Pancreas (tissue), 10 donors: ENCODE measurements around the gene BSPRY. TPM values are rescaled to one million over a fixed set of nuclear protein-coding genes. Genes with fewer than 3 reads are reported as not detected.

Experiments
- ATAC-seq, 4 donors: fragments of 200-7000 bp; cut with Tn5 transposase; one replicate each; pipeline versions ENCODE4 v1.8.0 to v1.9.1; 2020; ENCODE audit warnings: mild to moderate bottlenecking in 4 of 4, moderate library complexity in 4 of 4
- DNase-seq, 6 donors: peaks; one replicate each; pipeline ENCODE4 v3.0.0-alpha.2; 2020
- FAIRE-seq: peaks from 2 replicates; lab custom pipeline; 2012; peaks lifted over from hg19 to GRCh38; lab: Jason Lieb, UNC
- H3K27ac ChIP-seq, 4 donors: fragments of 200-600 bp; sonication (generic); 1 replicate in 3 of 4; 2 replicates in 1 of 4; pipeline versions ENCODE4 v1.5.0 to v1.8.0; 2020
- H3K27me3 ChIP-seq, 4 donors: fragments of 200-600 bp; one replicate each; pipeline ENCODE4 v1.8.0; 2021
- H3K36me3 ChIP-seq, 3 donors: fragments of 200-600 bp; sonication (generic) in 1 of 3; one replicate each; pipeline versions ENCODE4 v1.5.0 to v1.8.0; 2020 to 2021
- H3K4me1 ChIP-seq, 3 donors: fragments of 200-600 bp; one replicate each; pipeline ENCODE4 v1.8.0; 2021
- H3K4me3 ChIP-seq, 4 donors: fragments of 200-600 bp; sonication (generic) in 2 of 4; one replicate each; pipeline versions ENCODE4 v1.5.0 to v1.8.0; 2020 to 2021
- H3K9me3 ChIP-seq, 4 donors: fragments of 200-600 bp; one replicate each; pipeline ENCODE4 v1.8.0; 2021
- WGBS, 2 donors: extraction: QIAGEN DNeasy Blood & Tissue Kit; methylation state at CpG; one replicate each; pipeline ENCODE4 v1.1.7; 2013; 5-methylcytosine and 5-hydroxymethylcytosine counted together
- intact Hi-C, 3 donors: fragments of 100-400 bp; cut with DNase I; formaldehyde crosslinking; loops; one replicate each; pipeline versions ENCODE4 v1.11.1 to v1.14.2; 2022
- polyA plus RNA-seq, 2 donors: library from polyadenylated mRNA; stranded (reverse); fragments of 200-250 nt; gene quantifications; one replicate each; pipeline ENCODE4 v1.2.3, GENCODE V29; 2013
- total RNA-seq, 6 donors: library from RNA; stranded (reverse); fragmentation: NEBNext Ultra II Directional in 4 of 6; extraction: Animal tissue kit (Norgen Biotek cat#: 25700) in 4 of 6; gene quantifications; one replicate each; pipeline versions ENCODE4 v1.2.1 to v1.2.4, GENCODE V29; 2021 to 2023
- TF ChIP-seq, protein P1 (sequence below), 4 donors: fragments of 200-600 bp; sonication (generic) in 3 of 4; IDR thresholded peaks; one replicate each; pipeline versions ENCODE4 v1.5.0 to v1.8.0; 2021; ENCODE audit warnings: antibody characterized with exemption in 4 of 4
- donor health status: healthy with polysubstance abuse.
- donor health status: DM: no; HTN: no; CAD: no; lungs with moderate emphysema.
- donor health status: DM: no; HTN: no; CAD: no.
- donor health status: control.
- donor health status: control.
- donor health status: Bipolar disorder and iron deficiency.
- donor health status: DM: yes; HTN: yes; CAD: no.
- donor health status: DM: no; HTN: no; CAD: no.
- donor health status: DM: no; HTN: no; CAD: no.
- donor health status: DM: yes; HTN: yes; CAD: no.

The BSPRY gene
- total and polyA plus RNA-seq, 8 donors = 12.5 to 35.9 (median 21.3) TPM

DNA sequence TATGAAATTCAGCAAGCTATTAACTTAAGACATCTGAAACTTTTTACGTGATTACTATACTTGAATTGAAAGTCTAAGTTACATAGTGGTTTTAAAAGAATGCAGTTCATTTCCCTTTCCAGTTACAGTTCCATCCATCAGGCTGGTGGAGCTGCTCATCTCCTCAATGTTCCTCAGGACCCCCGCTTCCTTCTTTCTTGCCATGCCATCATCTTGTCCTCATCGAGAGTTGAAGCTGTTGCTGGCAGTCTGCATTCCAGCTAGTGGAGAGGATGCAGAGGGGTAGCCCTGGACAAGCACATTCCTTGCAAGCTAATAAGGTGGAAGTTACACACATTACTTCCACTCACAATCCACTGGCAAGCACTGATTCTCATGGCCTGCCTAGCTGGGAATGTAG is 37.4 kb upstream of the BSPRY start:
- intact Hi-C loops = loop anchor here in 1 of 3 donors (10.0 kb wide), 1 partner anchor 353 kb away; no protein-coding TSS in a partner anchor
- TF ChIP-seq, protein P1, sequence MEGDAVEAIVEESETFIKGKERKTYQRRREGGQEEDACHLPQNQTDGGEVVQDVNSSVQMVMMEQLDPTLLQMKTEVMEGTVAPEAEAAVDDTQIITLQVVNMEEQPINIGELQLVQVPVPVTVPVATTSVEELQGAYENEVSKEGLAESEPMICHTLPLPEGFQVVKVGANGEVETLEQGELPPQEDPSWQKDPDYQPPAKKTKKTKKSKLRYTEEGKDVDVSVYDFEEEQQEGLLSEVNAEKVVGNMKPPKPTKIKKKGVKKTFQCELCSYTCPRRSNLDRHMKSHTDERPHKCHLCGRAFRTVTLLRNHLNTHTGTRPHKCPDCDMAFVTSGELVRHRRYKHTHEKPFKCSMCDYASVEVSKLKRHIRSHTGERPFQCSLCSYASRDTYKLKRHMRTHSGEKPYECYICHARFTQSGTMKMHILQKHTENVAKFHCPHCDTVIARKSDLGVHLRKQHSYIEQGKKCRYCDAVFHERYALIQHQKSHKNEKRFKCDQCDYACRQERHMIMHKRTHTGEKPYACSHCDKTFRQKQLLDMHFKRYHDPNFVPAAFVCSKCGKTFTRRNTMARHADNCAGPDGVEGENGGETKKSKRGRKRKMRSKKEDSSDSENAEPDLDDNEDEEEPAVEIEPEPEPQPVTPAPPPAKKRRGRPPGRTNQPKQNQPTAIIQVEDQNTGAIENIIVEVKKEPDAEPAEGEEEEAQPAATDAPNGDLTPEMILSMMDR (IDR thresholded peaks at IDR 0.05) = no peak
- FAIRE-seq = no peak

DNA sequence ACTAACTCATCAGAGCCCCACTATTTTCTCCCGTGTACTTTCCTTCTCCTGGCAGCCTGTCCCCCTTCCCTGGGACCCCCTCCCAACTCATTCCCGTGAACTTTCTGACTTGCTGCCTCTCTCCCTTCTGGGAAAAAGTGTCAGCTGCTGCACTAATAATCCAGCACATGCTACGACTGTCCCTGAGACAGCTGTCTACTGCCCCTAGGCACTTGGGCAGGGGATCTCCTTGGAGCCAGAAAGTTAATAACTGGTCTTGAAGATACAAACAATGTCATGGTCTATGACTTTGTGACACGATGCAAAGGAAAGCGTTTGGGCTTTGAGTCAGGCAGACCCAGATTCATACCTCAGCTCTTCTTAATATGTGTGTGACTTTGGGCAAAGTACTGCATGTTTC is 36.1 kb upstream of the BSPRY start:
- Histone ChIP-seq H3K9me3 (no peaks in the 10 kb centered on the region), H3K4me3 (no peak overlapping the region), H3K4me1 (no peaks in the 10 kb centered on the region), H3K27me3 (no peaks in the 10 kb centered on the region), H3K27ac (no peak overlapping the region), H3K36me3 (peaks cover 0 to 5% (median 0%) of the 10 kb centered on the region in 3 donors)
- ATAC-seq = no peak
- intact Hi-C loops = loop anchor here in 1 of 3 donors (10.0 kb wide), 1 partner anchor 352 kb away; no protein-coding TSS in a partner anchor
- FAIRE-seq = no peak
- TF ChIP-seq, protein P1 (IDR thresholded peaks at IDR 0.05) = no peak
- no peak for DNase-seq
- 39 to 41% methylated on average over 5 of the region's 5 CpGs for WGBS, 2 donors

More for the DNA sequence above, 37.4 kb upstream of the BSPRY start:
- WGBS, 2 donors = 78 to 90% methylated on average over 3 of the region's 3 CpGs
- Histone ChIP-seq H3K4me3 (no peak overlapping the region), H3K9me3 (no peaks in the 10 kb centered on the region), H3K36me3 (peaks cover 0 to 5% (median 0%) of the 10 kb centered on the region in 3 donors), H3K4me1 (no peaks in the 10 kb centered on the region), H3K27ac (no peak overlapping the region), H3K27me3 (no peaks in the 10 kb centered on the region)
- ATAC-seq (no peak), DNase-seq (no peak)

DNA sequence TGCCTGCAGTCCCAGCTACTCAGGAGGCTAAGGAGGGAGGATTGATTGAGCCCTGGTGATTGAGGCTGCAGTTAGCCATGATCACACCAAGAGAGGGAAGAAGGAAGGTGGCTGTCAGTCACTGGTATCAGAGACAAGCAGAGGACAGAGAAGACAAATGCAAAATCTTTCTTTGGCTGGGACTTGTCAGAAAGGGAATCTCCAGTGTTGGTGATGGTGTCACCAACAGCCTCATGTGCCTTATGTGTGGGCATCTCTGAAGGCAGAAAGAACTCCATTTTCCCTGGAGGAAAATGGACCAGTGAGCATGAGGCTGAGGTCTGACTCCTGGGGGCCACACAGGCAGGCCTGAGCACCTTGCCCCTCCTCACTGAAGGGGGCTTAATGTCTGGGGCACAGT is 34.1 kb upstream of the BSPRY start:
- no peak for ATAC-seq
- TF ChIP-seq, protein P1 (IDR thresholded peaks at IDR 0.05) = no peak
- H3K4me1 ChIP-seq = no peaks in the 10 kb centered on the region
- H3K4me3 ChIP-seq = no peak overlapping the region
- no peaks in the 10 kb centered on the region for H3K27me3 ChIP-seq
- no peak for FAIRE-seq
- H3K9me3 ChIP-seq = no peaks in the 10 kb centered on the region
- H3K36me3 ChIP-seq = peaks cover 0 to 8% (median 0%) of the 10 kb centered on the region in 3 donors
- H3K27ac ChIP-seq = no peak overlapping the region
- intact Hi-C loops = loop anchor here in 1 of 3 donors (10.0 kb wide), 1 partner anchor 350 kb away; no protein-coding TSS in a partner anchor
- no peak for DNase-seq

DNA sequence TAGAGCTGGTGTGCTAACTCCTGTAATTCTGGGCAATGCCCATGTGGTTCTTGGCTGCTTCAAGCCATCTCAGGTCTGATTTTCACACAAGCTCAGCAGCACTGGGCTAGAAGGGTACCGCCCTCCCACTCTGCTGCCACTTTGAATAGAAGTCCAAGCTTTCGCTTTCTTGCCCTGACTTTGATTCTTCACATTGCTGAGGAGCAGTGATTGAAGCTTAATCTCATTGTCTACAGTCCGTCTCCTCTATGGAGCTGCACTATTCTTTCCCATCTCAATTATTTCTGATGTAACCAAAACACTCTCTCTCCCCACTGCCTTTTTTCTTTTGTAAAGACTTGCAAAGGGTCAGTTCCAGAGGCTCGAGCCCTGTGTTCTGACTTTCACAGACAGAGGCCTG is 33.3 kb upstream of the BSPRY start:
- FAIRE-seq = no peak
- H3K27ac ChIP-seq = no peak overlapping the region
- peaks cover 0 to 12% (median 0%) of the 10 kb centered on the region in 3 donors for H3K36me3 ChIP-seq
- no peak for ATAC-seq
- no peaks in the 10 kb centered on the region for H3K9me3 ChIP-seq
- TF ChIP-seq, protein P1 (IDR thresholded peaks at IDR 0.05) = no peak
- H3K27me3 ChIP-seq = no peaks in the 10 kb centered on the region
- no peaks in the 10 kb centered on the region for H3K4me1 ChIP-seq
- H3K4me3 ChIP-seq = no peak overlapping the region
- DNase-seq = no peak
- intact Hi-C loops = loop anchor here in 1 of 3 donors (10.0 kb wide), 1 partner anchor 349 kb away; no protein-coding TSS in a partner anchor
- WGBS, 2 donors = 89 to 94% methylated on average over 4 of the region's 4 CpGs

DNA sequence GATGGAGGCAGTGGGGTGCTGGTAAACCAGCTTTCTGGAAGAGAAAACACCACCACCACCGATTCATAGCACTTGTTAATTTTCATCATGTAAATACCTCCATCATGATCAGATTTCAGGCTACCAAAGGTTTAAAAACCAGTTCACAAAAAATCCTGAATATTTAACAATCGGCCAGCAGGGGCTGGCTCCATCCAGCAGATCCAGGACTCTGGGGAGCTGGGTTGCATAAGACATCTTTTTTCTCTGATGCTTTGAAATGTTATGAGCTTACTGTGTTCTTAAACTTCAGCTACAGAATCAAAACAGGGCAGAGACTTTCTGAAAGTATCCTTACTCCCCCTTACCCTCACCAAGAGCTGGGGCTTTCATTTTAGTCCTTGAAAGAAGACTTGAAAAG is 31.6 kb upstream of the BSPRY start:
- Histone ChIP-seq H3K9me3 (no peaks in the 10 kb centered on the region), H3K4me3 (no peak overlapping the region), H3K27ac (no peak overlapping the region), H3K27me3 (no peaks in the 10 kb centered on the region), H3K4me1 (no peaks in the 10 kb centered on the region), H3K36me3 (peaks cover 0 to 12% (median 0%) of the 10 kb centered on the region in 3 donors)
- ATAC-seq (no peak), DNase-seq (no peak), FAIRE-seq (no peak)
- intact Hi-C loops = loop anchor here in 1 of 3 donors (10.0 kb wide), 1 partner anchor 347 kb away; no protein-coding TSS in a partner anchor
- 49 to 58% methylated on average over 2 of the region's 2 CpGs for WGBS, 2 donors
- TF ChIP-seq, protein P1 (IDR thresholded peaks at IDR 0.05) = no peak
